ENCODE data around the gene POU6F2.

- TF ChIP-seq CTCF (IDR thresholded peaks at IDR 0.05) (no peak), ZFX (IDR thresholded peaks at IDR 0.05; ENCODE audit: borderline replicate concordance) (no peak)
These were observed 394.7 kb downstream of the POU6F2 start for GRCh38 chr7:39372383-39372782.

Measured in 22Rv1 (cell line).